ENCODE data around the gene SHC2.
"Not testable (repeated sequence)": the region's sequence is repeated elsewhere in the genome, so short reads cannot be mapped to it uniquely, and the experiment has no call there.

The SHC2 gene

GRCh38 chr19:392375-392970 is 68.4 kb downstream of the SHC2 start:
- no peak for DNase-seq (ENCODE audit: insufficient read length)
- no peak for FAIRE-seq
- no peak for TF ChIP-seq POLR2AphosphoS5 (IDR thresholded peaks at IDR 0.05; ENCODE audit: low read depth, low read length)
- no peak for TF ChIP-seq POLR2A (IDR thresholded peaks at IDR 0.05; ENCODE audit: low read depth, low read length)
- TF ChIP-seq TAF1 (IDR thresholded peaks at IDR 0.05; ENCODE audit: borderline replicate concordance, low read depth, low read length) = no peak

DNA sequence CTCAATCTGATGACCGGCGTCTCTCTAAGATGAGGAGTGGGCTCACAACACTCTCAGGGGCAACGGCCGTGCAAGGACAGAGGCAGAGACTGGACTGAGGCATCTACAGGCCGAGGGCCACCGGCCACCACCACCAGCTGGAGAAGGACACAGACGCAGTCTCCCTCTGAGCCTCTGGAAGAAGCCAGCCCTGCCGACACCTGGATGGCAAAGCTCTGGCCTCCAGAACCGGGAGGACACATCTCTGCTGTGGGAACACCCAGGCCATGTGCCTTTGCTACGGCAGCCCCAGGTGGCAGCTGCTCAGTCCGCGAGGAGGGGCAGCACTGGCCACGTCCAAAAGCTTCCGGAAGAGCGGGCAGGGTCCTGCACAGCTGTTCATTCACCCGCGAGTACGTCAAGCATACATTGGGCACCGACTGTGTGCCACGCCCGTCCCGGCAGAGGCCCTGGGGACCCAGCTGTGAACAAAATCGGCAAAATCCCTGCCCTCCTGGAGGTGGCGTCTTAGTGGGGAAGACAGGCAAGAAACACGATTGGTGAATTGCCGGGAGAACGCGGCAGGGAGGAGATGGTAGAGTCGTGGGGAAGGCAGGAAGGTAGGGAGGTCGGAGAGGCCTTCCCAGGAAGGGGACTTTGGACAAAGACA is 69.0 kb downstream of the SHC2 start:
- FAIRE-seq = no peak

DNA sequence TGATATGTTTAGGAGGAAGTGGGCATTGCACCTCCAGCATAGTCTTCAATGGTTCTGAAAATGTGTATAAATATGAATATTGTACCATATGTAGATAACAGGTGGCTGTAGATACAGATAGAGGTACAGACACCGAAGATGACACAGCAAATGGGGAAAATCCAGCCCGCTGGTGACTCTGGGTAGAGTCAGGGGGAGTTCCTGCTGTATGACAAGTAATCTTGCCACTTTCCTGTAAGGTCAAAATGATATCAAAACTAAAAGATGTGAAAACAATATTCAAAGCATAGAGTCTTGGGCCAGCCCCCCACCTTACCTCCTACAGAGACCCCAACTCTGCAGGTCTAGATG is 69.7 kb downstream of the SHC2 start:
- TF ChIP-seq POLR2A (IDR thresholded peaks at IDR 0.05; ENCODE audit: low read depth, low read length) (no peak), POLR2AphosphoS5 (IDR thresholded peaks at IDR 0.05; ENCODE audit: low read depth, low read length) (no peak), TAF1 (IDR thresholded peaks at IDR 0.05; ENCODE audit: borderline replicate concordance, low read depth, low read length) (no peak)
- FAIRE-seq (no peak), DNase-seq (ENCODE audit: insufficient read length) (no peak)

More for the DNA sequence above, 69.0 kb downstream of the SHC2 start:
- TF ChIP-seq POLR2A (IDR thresholded peaks at IDR 0.05; ENCODE audit: low read depth, low read length) (no peak), TAF1 (IDR thresholded peaks at IDR 0.05; ENCODE audit: borderline replicate concordance, low read depth, low read length) (no peak), POLR2AphosphoS5 (IDR thresholded peaks at IDR 0.05; ENCODE audit: low read depth, low read length) (no peak)
- no peak for DNase-seq (ENCODE audit: insufficient read length)

GRCh38 chr19:390386-391206 is 70.2 kb downstream of the SHC2 start:
- TF ChIP-seq TAF1 (IDR thresholded peaks at IDR 0.05; ENCODE audit: borderline replicate concordance, low read depth, low read length) (no peak), POLR2A (IDR thresholded peaks at IDR 0.05; ENCODE audit: low read depth, low read length) (no peak), POLR2AphosphoS5 (IDR thresholded peaks at IDR 0.05; ENCODE audit: low read depth, low read length) (no peak)
- FAIRE-seq (no peak), DNase-seq (ENCODE audit: insufficient read length) (no peak)

DNA sequence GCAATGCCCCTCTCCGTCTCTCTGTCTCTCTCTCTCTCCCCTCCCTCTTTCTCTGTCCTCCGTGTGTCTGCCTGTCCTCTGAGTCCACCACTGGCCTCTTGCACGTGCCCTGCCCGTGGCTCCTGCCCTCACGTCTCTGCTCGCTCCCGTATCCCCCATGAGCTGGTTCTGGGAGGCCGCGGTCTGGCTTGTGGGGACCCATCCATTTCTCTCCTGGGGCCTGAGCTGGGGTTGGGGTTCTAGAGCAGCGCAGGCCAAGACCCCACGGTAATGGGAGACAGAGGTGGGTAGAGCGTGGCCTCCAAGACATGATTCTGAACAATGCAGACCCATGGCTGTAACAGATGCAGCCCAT is 70.9 kb downstream of the SHC2 start:
- DNase-seq (ENCODE audit: insufficient read length) = no peak
- FAIRE-seq = no peak
- TF ChIP-seq POLR2A (IDR thresholded peaks at IDR 0.05; ENCODE audit: low read depth, low read length) (no peak), TAF1 (IDR thresholded peaks at IDR 0.05; ENCODE audit: borderline replicate concordance, low read depth, low read length) (no peak), POLR2AphosphoS5 (IDR thresholded peaks at IDR 0.05; ENCODE audit: low read depth, low read length) (no peak)

DNA sequence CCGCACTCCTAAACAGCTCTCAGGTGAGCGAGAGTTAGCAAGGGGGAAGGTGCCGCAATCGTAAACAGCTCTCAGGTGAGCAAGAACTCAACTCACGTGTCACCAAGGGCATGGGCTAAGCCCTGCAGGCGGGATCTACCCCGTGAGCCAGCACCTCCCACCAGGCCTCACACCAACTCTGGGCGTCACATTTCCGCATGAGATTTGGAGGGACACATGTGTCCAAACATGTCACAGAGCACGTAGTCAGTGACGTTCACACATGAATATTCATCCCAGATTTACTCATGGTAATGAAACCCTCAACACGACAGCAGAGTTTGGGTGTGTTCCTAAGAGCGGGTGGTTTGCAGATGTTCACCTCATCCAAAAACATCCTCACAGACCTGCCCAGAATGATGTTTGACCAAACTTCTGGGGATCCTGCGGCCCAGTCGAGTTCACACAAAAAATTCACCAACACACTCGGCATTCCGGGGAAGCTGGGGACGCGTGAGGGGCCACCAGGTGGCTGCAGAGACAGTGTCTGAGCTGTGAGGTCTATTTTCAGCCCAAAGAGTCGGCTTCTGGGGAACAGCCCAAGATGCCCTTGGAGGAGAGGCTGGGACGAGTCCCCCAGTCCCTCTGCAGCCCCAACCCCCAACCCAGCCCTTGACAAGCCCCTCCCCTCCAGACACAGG is 71.4 kb downstream of the SHC2 start:
- no peak for TF ChIP-seq POLR2A (IDR thresholded peaks at IDR 0.05; ENCODE audit: low read depth, low read length)
- no peak for TF ChIP-seq POLR2AphosphoS5 (IDR thresholded peaks at IDR 0.05; ENCODE audit: low read depth, low read length)
- TF ChIP-seq TAF1 (IDR thresholded peaks at IDR 0.05; ENCODE audit: borderline replicate concordance, low read depth, low read length) = no peak
- no peak for DNase-seq (ENCODE audit: insufficient read length)
- FAIRE-seq = no peak

DNA sequence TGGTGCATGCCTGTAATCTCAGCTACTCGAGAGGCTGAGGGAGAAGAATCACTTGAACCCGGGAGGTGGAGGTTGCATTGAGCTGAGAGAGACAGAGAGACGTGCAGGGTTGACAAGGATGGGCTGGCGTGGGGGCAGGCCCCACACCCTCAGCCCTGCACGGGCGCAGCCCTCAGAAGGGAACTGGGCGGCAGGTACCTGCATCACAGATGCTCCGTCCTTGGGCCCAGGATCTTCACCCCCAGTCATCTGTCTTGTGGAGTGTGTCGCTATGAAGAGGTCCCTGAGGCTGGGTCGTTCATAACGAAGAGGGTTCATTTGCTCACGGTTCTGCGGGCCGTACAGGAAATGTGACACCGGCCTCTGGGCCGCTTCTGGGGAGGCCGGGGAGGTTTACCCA is 72.1 kb downstream of the SHC2 start:
- TF ChIP-seq POLR2A (IDR thresholded peaks at IDR 0.05; ENCODE audit: low read depth, low read length) (no peak), POLR2AphosphoS5 (IDR thresholded peaks at IDR 0.05; ENCODE audit: low read depth, low read length) (no peak), TAF1 (IDR thresholded peaks at IDR 0.05; ENCODE audit: borderline replicate concordance, low read depth, low read length) (no peak)
- DNase-seq (ENCODE audit: insufficient read length) (no peak), FAIRE-seq (no peak)

DNA sequence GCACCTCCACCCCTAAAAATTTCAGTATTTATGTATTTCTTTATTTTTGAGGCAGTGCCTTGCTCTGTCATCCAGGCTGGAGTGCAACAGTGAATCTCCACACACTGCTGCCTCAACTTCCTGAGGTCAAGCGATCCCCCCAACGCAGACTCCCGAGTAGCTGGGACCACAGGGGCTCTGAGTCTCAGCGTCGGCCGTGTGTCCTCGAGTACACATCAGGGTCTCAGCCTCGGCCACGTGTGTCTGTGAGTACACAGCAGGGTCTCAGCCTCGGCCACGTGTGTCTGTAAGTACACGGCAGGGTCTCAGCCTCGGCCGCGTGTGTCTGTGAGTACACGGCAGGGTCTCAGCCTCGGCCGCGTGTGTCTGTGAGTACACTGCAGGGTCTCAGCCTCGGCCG is 73.1 kb downstream of the SHC2 start:
- FAIRE-seq (no peak), DNase-seq (ENCODE audit: insufficient read length) (no peak)
- no peak for TF ChIP-seq POLR2A (IDR thresholded peaks at IDR 0.05; ENCODE audit: low read depth, low read length)
- no peak for TF ChIP-seq POLR2AphosphoS5 (IDR thresholded peaks at IDR 0.05; ENCODE audit: low read depth, low read length)

- not testable (repeated sequence) for FAIRE-seq; DNase-seq (ENCODE audit: insufficient read length)
These were observed 74.1 kb downstream of the SHC2 start for GRCh38 chr19:386632-387301.

GRCh38 chr19:386189-386588 is 74.6 kb downstream of the SHC2 start:
- FAIRE-seq; DNase-seq (ENCODE audit: insufficient read length): not testable (repeated sequence)

- no peak for FAIRE-seq
- DNase-seq (ENCODE audit: insufficient read length) = no peak
- no peak for TF ChIP-seq POLR2AphosphoS5 (IDR thresholded peaks at IDR 0.05; ENCODE audit: low read depth, low read length)
- TF ChIP-seq TAF1 (IDR thresholded peaks at IDR 0.05; ENCODE audit: borderline replicate concordance, low read depth, low read length) = no peak
- TF ChIP-seq POLR2A (IDR thresholded peaks at IDR 0.05; ENCODE audit: low read depth, low read length) = no peak
These were observed 76.0 kb downstream of the SHC2 start for GRCh38 chr19:384799-385169.

All from GM12892 (cell line).